ENCODE results near the gene MACROD2.

MACROD2 gene

DNA sequence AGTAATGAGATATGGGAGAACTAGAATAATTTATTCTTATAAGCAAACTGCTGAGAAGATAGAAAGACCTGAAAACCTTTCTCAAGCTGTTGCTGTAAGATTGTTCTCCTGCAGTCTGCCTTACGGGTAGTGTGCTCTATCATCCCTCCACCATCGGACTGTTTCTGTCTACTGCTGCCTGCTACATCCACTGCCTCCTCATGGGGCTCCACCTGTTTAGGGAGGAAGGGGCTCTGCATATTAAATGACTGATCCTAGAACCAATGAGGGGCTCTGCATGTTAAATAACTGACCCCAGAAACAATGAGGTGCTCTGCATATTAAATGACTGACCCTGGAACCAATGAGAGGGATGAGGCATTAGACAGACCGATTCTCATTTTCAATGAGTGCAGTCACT is 1923.3 kb downstream of the MACROD2 start:
- DNase-seq, result no peak

DNA sequence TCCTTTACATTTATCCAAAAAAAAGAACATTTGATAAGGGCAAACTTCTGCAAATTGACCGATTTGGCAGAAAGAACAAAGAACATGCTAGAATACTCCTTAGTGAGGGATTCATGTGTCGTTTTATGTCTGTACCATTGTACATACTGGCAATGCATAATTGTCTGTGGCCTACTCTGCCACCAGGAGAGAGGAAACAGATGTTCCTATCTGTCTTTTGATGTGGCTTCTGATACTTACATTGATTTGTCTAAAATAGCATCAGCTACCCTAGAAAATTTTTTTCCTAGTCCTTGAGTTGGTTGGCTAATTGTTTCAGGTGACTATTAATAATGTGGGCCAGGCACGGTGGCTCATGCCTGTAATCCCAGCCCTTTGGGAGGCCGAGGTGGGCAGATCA is 1923.8 kb downstream of the MACROD2 start:
- no peak for DNase-seq

DNA sequence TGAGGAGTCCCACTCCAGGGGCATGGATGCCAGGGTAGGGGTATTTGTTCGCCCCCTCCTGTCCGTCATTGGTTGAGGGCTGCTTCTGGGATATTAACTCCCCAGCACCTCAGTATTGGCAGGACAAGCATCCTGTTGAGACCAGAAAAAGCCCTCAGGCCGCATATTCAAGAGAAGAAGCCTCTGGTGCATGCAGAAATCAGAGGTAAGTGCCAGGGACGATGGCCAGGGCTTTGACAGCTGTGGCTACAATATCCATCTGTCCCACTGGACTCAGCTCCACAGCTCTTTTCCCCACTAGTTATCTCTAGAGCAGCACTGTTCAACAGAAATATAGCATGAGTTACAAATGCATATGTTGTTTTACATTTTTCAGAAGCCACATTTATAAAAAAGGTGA is 1926.6 kb downstream of the MACROD2 start:
- no peak for DNase-seq

DNA sequence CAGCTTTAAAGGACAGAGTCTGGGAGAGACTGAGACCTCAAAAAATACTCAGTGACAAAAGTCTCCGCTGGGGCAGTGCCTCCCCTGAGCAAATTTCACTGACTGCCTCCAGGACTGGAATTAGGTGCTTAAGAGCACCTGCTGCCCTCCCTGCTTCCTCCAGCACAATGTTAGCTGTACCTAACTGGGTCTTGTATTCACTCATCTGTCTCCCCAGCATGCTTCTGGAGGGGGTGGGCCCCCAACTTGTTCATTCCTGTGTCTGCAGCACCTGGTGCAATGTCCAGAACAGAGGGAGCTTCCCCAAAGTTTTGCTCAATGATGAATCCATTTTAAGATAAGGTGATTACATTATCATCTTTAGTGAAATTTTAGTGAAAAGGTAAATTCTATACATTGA is 1927.2 kb downstream of the MACROD2 start:
- DNase-seq, result no peak

DNA sequence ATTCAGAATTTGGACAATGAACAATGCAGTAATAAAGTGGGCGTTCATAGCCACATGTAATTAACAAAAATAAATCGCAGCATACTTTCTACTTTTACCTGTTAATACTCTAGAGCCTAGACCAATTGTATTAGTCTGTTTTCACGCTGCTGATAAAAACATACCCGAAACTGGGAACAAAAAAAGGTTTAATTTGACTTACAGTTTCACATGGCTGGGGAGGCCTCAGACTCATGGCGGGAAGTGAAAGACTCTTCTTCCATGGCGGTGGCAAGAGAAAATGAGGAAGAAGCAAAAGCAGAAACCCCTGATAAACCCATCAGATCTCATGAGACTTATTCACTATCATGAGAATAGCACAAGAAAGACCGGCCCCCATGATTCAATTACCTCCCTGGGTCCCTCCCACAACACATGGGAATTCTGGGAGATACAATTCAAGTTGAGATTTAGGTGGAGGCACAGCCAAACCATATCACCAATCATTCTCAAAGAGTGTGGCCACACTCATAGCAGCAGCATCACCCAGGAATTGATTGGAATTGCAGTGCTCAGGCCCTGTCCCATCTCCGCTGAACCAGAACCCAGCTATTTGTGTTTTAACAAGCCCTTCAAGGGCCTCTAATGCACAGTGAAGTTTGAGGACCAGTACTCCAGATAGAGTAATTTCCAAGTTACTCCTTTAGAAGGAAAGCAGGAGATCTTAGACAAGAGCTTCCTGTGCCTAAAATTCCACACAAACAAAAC is 1927.9 kb downstream of the MACROD2 start:
- DNase-seq, result no peak

DNA sequence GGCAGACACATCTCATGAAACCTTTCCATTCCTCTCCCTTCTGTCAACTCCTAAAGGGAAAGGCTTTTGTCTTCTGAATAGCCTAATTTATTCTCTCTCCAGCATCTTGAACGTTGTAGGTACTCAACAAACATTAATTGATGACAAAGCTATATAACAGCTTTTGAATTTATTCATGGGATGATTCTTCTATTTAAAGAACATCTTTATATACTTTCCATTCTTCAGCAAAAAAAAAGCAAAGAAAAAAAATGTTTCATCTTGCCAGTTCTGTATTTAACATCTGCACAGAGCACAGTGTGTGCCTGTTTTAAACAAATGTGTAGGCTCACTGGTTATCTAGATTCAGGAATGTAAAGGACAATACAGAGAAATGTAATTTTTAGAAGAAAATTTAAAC is 1929.2 kb downstream of the MACROD2 start:
- no peak for DNase-seq

DNA sequence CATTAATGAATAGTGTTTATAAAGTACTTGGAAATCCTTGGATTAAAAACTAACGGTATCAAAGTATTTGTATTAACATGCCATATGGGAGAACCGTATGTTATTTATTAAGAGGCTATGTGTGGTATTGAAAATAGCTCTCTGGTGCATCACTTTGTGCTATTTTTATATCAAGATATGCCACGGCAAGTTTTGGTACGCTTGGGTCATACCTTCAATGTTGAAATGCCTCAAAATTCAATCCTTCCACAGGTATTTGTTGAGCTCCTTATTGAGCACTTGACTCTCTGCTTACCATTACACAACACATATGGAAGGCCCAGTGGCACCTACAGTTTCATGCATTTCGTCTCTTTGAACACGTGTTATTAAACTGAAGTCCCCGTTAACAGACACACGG is 1930.1 kb downstream of the MACROD2 start:
- DNase-seq, result no peak

DNA sequence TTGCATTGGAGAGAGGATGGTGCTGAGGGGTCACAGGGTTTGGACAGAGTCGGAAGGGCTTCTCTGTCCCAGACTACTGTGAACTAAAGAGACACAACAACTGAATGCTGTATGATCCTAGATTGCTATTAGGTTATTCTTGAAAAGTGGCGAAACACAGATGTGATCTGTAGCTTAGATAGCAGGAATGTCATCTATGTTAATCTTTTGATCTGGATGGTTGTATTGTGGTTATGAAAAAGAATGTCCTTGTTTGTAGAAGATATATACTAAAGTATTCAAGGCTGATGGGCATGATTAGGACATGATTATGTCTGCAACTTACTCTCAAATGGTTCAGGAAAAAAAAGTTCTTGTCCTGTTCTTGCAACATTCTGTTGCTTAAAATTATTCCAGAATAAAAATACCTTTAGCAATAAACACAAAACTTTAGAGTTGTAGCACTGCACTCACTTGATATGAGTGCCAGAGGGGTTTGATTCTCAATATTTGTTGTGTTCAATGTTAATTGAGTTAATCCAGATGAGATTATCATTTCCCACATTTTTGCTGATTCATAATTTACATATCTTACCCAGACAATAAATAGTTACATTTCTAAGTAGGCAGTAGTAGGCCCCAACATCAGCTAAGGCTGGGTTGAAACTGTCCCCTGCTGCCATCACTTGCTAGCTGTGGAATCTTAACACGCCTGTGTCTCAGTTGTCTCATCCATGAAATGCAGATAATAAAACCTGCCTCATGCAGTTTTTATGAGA is 1932.8 kb downstream of the MACROD2 start:
- DNase-seq, result no peak

DNA sequence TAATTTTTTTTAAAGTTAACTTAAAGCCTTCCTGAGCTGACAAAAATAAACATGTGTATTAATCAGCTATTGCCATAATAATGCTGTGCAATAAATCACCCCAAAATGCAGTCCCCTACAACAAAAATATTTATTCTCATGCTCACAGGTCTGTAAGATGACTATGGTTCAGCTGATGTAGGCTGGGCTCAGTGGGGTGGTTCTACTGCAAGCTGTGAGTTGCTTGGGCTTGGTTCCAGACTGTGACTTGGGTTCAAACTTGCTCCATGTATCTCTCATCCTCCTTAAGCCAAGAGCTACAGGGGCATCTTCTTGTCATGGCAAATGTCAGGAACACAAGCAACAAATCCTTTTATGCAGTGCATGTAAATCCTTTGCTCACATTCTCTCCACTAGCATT is 1933.6 kb downstream of the MACROD2 start:
- DNase-seq, result no peak

DNA sequence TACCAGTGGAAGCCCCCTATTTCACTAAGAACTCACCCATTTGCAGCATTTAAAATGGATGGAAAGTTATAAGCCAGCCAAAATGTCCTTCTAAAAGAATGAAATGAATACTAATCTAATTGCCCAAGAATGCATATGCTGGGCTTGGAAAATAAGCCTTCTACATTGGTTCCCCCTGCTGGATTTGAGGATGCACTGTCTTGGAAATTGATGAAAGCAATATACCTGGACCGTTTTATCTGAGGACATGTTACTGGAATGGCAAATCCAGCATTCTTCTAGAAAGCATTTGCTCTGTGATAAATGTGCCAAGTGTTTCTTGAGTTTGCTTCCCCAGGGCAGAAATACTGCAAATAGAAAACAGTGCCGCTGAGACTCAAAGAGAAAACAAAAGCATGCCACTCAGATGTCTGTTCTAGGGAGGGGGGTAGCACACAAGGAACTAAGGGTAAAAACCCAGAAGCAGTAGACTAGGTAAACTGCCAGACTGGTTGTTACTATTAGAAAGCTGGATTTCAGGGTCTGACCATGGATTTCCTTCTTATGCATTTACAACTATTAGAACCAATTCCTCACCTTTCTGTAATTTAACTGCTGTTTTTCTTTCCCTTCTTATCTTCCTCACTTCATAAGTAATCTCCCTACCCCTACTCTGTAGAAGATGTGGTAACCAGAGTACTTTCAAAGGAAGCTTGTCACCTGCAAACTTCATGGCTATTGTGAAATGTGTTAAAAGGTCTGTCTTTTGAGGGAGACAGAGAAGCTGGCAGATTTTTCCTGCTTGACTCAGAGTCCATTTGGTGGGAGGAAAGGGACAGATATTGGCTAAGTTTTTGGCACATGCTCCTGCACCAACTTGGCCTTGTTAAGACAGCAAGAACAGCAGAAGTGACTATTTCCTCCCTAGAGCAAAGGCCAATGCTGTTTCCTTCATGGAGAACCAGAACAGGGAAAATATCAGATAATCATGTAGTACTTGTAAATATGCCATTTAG is 1935.3 kb downstream of the MACROD2 start:
- DNase-seq, result no peak

DNA sequence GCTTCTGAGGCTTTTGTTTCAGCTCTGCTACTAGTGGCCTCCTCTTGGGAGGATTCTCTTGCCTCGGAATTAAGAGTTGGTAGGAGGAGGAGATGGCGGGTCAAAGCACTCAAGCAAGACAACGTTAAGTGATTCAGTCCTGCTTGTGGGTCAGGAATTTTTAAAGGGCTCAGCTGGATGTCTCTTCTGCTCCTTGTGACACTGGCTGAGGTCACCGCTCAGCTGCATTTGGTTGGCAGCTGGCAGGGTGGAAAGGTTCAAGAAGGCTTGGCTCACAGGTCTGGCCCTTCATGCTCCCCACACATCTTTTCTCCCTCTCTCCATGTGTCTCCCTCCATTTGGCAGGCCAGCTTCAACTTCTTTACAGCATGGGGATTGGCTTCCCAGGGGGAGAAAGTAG is 1936.6 kb downstream of the MACROD2 start:
- no peak for DNase-seq

DNA sequence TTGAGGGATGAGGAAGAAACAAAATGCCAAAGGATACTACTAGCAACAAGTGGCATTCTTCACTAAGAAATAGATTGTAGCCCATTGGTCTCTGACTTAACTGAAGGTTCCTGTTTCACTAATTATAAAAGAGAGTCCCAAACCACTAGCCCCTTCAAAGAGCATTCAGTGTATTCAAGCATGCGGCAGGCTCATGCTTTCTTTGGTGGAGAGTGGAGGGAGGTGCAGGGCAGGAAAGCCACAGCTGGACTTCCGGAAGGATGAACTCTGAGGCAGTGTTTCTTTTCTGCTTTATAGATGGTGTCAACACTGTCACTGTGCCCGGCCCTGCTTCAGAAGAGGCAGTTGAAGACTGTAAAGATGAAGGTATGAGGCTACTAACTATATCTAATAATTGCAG is 1941.9 kb downstream of the MACROD2 start:
- no peak for DNase-seq

DNA sequence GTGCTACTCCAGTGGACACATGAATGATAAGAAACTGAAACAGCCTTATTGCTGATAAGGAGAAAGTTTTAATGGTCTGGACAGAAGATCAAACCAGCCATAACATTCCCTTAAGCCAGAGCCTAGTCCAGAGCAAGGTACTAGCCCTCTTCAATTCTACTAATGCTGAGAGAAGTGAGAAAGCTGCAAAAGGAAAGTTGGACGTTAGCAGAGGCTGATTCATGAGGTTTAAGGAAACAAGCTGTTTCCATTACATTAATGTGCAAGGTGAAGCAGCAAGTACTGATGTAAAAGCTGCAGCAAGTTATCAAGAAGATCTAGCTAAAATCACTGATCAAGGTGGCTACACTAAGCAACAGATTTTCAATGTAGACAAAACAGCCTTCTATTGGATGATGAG is 1943.5 kb downstream of the MACROD2 start:
- DNase-seq, result no peak

DNA sequence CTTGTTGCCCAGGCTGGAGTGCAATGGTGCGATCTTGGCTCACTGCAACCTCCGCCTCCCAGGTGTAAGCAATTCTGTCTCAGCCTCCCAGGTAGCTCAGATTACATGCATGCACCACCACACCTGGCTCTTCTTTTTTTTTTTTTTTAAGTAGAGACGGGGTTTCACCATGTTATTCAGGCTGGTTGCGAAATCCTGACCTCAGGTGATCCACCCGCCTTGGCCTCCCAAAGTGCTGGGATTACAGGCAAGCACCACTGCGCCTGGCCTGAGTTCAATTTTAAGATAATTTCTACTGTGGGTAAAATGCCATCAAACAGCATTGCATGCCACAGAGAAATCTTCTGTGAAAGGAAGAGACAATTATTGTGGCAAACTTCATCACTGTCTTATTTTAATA is 1944.8 kb downstream of the MACROD2 start:
- no peak for DNase-seq

DNA sequence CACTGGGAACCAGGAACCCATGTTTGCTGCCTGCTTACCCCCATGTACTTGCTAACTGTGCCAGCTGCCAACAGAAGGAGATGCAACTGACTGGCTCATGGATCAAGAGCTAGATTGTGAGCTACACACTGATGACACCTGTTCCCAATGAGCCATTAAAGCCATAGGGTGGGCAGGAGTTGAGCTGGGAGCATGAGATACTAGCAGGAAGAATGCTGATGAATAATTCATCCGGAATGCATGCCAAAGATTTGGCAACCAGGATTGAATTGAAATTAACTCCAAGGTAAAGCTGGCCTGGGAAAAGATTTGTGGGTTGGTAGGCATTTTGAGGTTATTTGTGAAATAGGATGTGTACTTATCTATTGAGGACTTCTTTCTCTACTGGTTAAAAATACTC is 1946.8 kb downstream of the MACROD2 start:
- DNase-seq, result no peak

DNA sequence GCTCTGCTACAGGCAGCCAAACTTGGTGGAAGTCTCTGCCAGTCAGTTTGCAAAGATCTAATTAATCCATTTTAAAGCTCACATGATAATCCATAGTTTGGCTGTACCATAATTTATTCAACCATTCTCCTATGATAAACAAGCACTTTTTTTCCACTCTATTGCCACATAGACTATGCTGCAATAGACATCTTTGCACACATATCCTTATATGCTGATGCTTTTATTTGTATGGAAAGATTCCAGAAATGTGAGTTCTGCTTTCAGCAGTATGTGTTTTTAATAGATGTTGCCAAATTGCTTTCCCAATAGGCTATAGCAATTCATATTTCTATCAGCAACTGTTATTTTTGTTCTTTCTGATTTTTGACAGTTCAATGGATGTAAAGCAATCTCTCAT is 1950.0 kb downstream of the MACROD2 start:
- no peak for DNase-seq

DNA sequence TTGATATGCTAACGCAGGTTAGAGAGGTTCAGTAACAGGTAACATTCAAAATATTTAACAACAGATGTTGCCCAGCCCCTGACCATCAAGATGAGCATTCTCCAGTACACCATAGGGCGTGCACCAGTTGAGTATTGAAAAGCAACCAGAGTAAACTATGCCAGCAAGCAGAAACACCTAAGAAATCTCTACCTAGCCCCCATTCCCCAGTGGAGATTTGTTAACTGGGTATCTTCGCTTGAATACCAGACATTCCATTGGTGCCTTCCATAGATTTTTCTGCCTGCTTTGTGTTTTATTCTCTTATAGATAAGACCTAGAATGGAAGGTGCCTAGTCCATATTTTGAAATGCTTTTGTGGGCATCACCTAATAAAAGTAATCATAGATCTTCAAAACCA is 1954.1 kb downstream of the MACROD2 start:
- DNase-seq, result no peak

DNA sequence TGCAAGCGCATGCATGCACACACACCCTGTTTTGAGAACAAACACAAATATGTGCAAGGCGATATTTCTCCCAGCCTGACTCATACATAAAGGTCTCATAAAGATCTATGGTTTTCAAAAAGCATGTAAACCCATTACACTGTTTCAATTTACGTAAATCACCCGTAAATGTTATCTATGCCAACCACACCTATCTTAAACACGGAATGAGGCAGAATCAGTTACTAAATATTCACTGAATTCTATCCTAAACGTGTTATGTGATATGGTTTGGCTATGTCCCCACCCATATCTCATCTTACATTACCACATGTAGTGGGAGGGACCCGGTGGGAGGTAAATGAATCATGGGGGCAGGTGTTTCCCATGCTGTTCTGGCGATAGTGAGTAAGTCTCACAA is 1956.3 kb downstream of the MACROD2 start:
- DNase-seq, result no peak

DNA sequence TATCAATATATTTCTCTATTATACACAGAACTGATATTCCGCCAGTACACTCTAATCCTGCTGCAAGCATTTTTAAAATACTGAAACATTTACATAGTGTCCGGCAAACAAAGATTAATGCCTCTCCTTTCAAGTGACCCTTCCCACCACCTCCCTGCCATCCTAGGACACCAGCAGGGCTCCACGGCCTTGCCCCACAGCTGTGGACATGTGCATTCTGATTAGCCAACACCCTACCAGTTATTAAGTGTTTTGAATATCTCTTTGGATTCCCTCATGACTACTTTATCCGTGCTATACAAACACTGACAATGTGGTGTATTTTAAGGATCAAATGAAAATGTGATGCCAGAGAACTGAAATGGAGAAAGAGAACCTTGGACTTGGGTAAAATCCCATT is 1962.8 kb downstream of the MACROD2 start:
- DNase-seq, result no peak

DNA sequence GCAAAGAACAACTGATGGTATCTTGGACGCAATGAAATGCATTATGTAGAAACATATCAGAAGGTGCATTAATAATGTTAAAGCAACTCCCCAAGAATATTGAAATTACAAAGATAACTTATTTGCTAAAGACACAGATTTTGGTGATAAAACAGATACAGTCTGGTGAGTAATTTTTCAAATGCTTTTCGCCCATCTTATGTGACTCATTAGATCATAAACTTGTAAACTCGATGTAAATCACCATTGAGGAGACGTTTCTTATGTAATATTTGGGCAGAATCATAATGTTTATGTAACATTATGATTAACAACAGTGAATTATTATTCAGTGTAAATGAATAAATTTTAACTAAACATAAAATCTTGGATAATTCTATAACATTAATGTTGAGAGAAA is 1969.8 kb downstream of the MACROD2 start:
- DNase-seq, result no peak

DNA sequence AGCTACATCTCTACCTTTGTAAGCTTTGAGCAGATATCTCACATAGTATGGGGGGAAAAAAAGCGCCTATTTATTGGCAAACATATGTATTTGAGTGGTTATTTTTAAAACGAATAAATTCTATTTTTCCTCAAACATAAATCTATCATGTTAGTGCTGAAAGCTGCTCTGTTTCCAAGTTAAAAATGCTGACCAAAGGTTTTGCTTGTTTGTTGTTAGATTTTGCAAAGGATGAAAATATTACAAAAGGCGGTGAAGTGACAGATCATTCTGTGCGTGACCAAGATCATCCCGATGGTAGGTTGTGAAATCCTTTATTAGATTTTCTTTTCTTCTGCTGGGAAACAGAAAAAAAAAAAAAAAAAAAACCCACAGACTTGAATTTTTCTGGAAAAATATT is 1972.0 kb downstream of the MACROD2 start:
- no peak for DNase-seq

DNA sequence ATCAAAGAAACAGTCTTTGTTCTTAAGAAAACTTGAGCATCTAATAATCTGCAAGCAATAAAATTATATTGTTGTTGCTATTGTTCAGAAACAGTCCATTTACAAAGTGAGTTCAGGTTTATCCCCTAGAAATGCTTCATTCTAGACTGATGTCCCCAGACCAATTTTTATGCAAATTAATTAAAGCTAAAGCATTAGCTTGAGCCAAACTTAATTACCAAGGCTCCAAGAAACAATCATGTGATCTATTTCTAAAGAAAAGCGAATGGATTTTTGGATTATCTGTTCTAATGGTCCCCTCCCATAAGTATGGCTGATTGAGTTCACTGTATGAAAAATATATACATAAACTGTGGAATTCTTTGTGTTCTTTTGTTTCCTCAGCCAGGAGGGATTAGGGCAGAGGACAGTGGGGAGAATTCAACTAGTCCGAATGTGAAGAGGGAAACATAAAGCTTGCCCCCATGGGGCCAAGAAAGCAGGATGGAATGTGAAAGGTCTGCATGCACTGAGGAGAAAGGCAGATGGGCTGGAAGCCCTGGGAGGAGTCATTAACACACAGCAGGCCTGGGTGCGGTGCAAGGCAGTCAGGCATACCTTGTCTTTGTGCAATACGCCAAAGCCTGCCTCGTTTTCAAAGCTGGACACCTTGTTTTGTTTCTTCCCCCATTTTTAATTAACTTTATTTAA is 1980.9 kb downstream of the MACROD2 start:
- DNase-seq, result no peak

DNA sequence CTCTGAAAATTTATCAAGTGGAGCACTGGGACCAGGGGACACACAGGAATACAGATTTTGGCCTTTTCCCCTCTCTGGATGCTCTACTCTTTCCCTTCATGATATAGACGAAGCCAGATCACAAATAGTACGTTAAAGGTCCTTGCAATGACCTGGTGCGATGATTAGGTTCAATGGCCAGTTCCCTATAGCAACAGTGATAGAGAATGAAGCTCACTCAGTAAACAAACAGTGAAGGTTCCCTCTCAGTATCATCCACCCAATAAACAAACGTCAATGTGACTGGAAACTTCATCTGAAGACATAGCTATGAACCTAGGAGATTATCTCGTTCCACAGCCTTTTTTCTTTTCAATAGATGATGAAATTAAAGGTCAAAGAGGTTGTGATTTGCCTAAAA is 1981.7 kb downstream of the MACROD2 start:
- no peak for DNase-seq
